Memory B cell (primary cell): ENCODE measurements around the gene CREBBP.

Experiments used
- ATAC-seq: fragments of 150-1000 bp; cut with Tn5 transposase; 2 replicates; pipeline ENCODE4 v1.10.0; 2021; ENCODE audit warnings: low read depth, mild to moderate bottlenecking, moderate library complexity
- DNase-seq, 2 donors: peaks; one replicate each; pipeline ENCODE4 v3.0.0; 2022; ENCODE audit warnings: low spot score in 2 of 2
- H3K27ac Mint-ChIP-seq: one replicate; pipeline ENCODE4 v1.8.0; 2022; ENCODE audit warnings: mild to moderate bottlenecking, moderate library complexity, mixed read lengths
- H3K27me3 Mint-ChIP-seq: one replicate; pipeline ENCODE4 v1.8.0; 2022; ENCODE audit warnings: mixed read lengths
- H3K36me3 Mint-ChIP-seq: one replicate; pipeline ENCODE4 v1.8.0; 2022; ENCODE audit warnings: mild to moderate bottlenecking, mixed read lengths
- H3K4me1 Mint-ChIP-seq: one replicate; pipeline ENCODE4 v1.8.0; 2022; ENCODE audit warnings: mixed read lengths
- H3K4me3 Mint-ChIP-seq: one replicate; pipeline ENCODE4 v1.8.0; 2022; ENCODE audit warnings: mild to moderate bottlenecking, moderate library complexity, mixed read lengths
- H3K9me3 Mint-ChIP-seq: one replicate; pipeline ENCODE4 v1.8.0; 2022; ENCODE audit warnings: mixed read lengths

Gene CREBBP

GRCh38 chr16:3832668-3833067 lies 47.8 kb downstream of the CREBBP start:
- H3K36me3 Mint-ChIP-seq, result peaks cover 30% of the 10 kb centered on the region
- no peak overlapping the region for H3K27ac Mint-ChIP-seq
- ATAC-seq, result no peak
- H3K4me3 Mint-ChIP-seq, result no peak overlapping the region
- no peak for DNase-seq
- peaks cover 6% of the 10 kb centered on the region for H3K9me3 Mint-ChIP-seq
- no peaks in the 10 kb centered on the region for H3K27me3 Mint-ChIP-seq
- H3K4me1 Mint-ChIP-seq, result peaks cover 21% of the 10 kb centered on the region

GRCh38 chr16:3830625-3831254 lies 49.8 kb downstream of the CREBBP start:
- Mint-ChIP-seq H3K4me1 (peaks cover 25% of the 10 kb centered on the region), H3K27ac (no peak overlapping the region), H3K36me3 (peaks cover 29% of the 10 kb centered on the region), H3K9me3 (peaks cover 6% of the 10 kb centered on the region), H3K27me3 (no peaks in the 10 kb centered on the region), H3K4me3 (no peak overlapping the region)
- DNase-seq (no peak), ATAC-seq (no peak)

- Mint-ChIP-seq H3K27me3 (no peaks in the 10 kb centered on the region), H3K27ac (peak overlapping the region; percentile 5), H3K4me3 (no peak overlapping the region), H3K9me3 (peaks cover 6% of the 10 kb centered on the region), H3K4me1 (peaks cover 25% of the 10 kb centered on the region), H3K36me3 (peaks cover 29% of the 10 kb centered on the region)
- ATAC-seq (no peak), DNase-seq (no peak)
Observed at GRCh38 chr16:3829631-3830536, 50.6 kb downstream of the CREBBP start.

GRCh38 chr16:3825940-3826339 lies 54.6 kb downstream of the CREBBP start:
- Mint-ChIP-seq H3K9me3 (no peaks in the 10 kb centered on the region), H3K27me3 (no peaks in the 10 kb centered on the region), H3K36me3 (peaks cover 9% of the 10 kb centered on the region), H3K4me3 (no peak overlapping the region), H3K4me1 (peaks cover 42% of the 10 kb centered on the region), H3K27ac (no peak overlapping the region)
- no peak for ATAC-seq
- DNase-seq, result no peak

GRCh38 chr16:3825103-3825502 lies 55.4 kb downstream of the CREBBP start:
- no peaks in the 10 kb centered on the region for H3K27me3 Mint-ChIP-seq
- no peaks in the 10 kb centered on the region for H3K9me3 Mint-ChIP-seq
- DNase-seq (no peak), ATAC-seq (no peak)
- no peak overlapping the region for H3K4me3 Mint-ChIP-seq
- peaks cover 9% of the 10 kb centered on the region for H3K36me3 Mint-ChIP-seq
- H3K27ac Mint-ChIP-seq, result no peak overlapping the region
- peaks cover 46% of the 10 kb centered on the region for H3K4me1 Mint-ChIP-seq

- DNase-seq, result no peak
- Mint-ChIP-seq H3K4me1 (peaks cover 48% of the 10 kb centered on the region), H3K36me3 (peaks cover 6% of the 10 kb centered on the region), H3K9me3 (no peaks in the 10 kb centered on the region), H3K4me3 (no peak overlapping the region), H3K27me3 (no peaks in the 10 kb centered on the region), H3K27ac (peak overlapping the region; percentile 86)
- ATAC-seq, result no peak
Observed at GRCh38 chr16:3824121-3824795, 56.3 kb downstream of the CREBBP start.

- ATAC-seq (peak; percentile 50), DNase-seq (no peak)
- peak overlapping the region; percentile 41 for H3K4me3 Mint-ChIP-seq
- H3K9me3 Mint-ChIP-seq, result no peaks in the 10 kb centered on the region
- H3K4me1 Mint-ChIP-seq, result peaks cover 55% of the 10 kb centered on the region
- H3K27ac Mint-ChIP-seq, result peak overlapping the region; percentile 86
- H3K36me3 Mint-ChIP-seq, result peaks cover 6% of the 10 kb centered on the region
- H3K27me3 Mint-ChIP-seq, result no peaks in the 10 kb centered on the region
Observed at GRCh38 chr16:3823427-3823826, 57.1 kb downstream of the CREBBP start.

GRCh38 chr16:3822366-3823045 lies 58.0 kb downstream of the CREBBP start:
- H3K4me3 Mint-ChIP-seq, result peak overlapping the region; percentile 47

GRCh38 chr16:3821184-3821583 lies 59.3 kb downstream of the CREBBP start:
- H3K4me3 Mint-ChIP-seq, result no peak overlapping the region
- H3K36me3 Mint-ChIP-seq, result peaks cover 3% of the 10 kb centered on the region
- peaks cover 71% of the 10 kb centered on the region for H3K4me1 Mint-ChIP-seq
- no peak overlapping the region for H3K27ac Mint-ChIP-seq
- H3K27me3 Mint-ChIP-seq, result no peaks in the 10 kb centered on the region
- no peak for DNase-seq
- no peaks in the 10 kb centered on the region for H3K9me3 Mint-ChIP-seq
- ATAC-seq, result no peak

More at GRCh38 chr16:3822366-3823045, 58.0 kb downstream of the CREBBP start:
- H3K9me3 Mint-ChIP-seq, result no peaks in the 10 kb centered on the region
- peak overlapping the region; percentile 86 for H3K27ac Mint-ChIP-seq
- no peaks in the 10 kb centered on the region for H3K27me3 Mint-ChIP-seq
- ATAC-seq (no peak), DNase-seq (no peak)
- H3K4me1 Mint-ChIP-seq, result peaks cover 63% of the 10 kb centered on the region
- peaks cover 6% of the 10 kb centered on the region for H3K36me3 Mint-ChIP-seq

GRCh38 chr16:3819746-3820724 lies 60.5 kb downstream of the CREBBP start:
- DNase-seq, result no peak
- peaks cover 3% of the 10 kb centered on the region for H3K36me3 Mint-ChIP-seq
- H3K4me3 Mint-ChIP-seq, result no peak overlapping the region
- H3K4me1 Mint-ChIP-seq, result peaks cover 75% of the 10 kb centered on the region
- no peaks in the 10 kb centered on the region for H3K9me3 Mint-ChIP-seq
- peak overlapping the region; percentile 95 for H3K27ac Mint-ChIP-seq
- no peak for ATAC-seq
- H3K27me3 Mint-ChIP-seq, result no peaks in the 10 kb centered on the region

- peaks cover 3% of the 10 kb centered on the region for H3K36me3 Mint-ChIP-seq
- DNase-seq (no peak), ATAC-seq (no peak)
- H3K9me3 Mint-ChIP-seq, result no peaks in the 10 kb centered on the region
- peaks cover 68% of the 10 kb centered on the region for H3K4me1 Mint-ChIP-seq
- H3K4me3 Mint-ChIP-seq, result peak overlapping the region; percentile 66
- peak overlapping the region; percentile 95 for H3K27ac Mint-ChIP-seq
- no peaks in the 10 kb centered on the region for H3K27me3 Mint-ChIP-seq
Observed at GRCh38 chr16:3819175-3819527, 61.4 kb downstream of the CREBBP start.

GRCh38 chr16:3816326-3816725 lies 64.2 kb downstream of the CREBBP start:
- no peak overlapping the region for H3K4me3 Mint-ChIP-seq
- peak overlapping the region; percentile 95 for H3K27ac Mint-ChIP-seq
- H3K36me3 Mint-ChIP-seq, result peaks cover 1% of the 10 kb centered on the region
- peaks cover 63% of the 10 kb centered on the region for H3K4me1 Mint-ChIP-seq
- no peaks in the 10 kb centered on the region for H3K27me3 Mint-ChIP-seq
- ATAC-seq (no peak), DNase-seq (no peak)
- no peaks in the 10 kb centered on the region for H3K9me3 Mint-ChIP-seq

GRCh38 chr16:3814755-3815154 lies 65.8 kb downstream of the CREBBP start:
- H3K4me1 Mint-ChIP-seq, result peaks cover 63% of the 10 kb centered on the region
- no peak for ATAC-seq

More at GRCh38 chr16:3814755-3815154, 65.8 kb downstream of the CREBBP start:
- no peaks in the 10 kb centered on the region for H3K27me3 Mint-ChIP-seq
- no peak overlapping the region for H3K4me3 Mint-ChIP-seq
- H3K36me3 Mint-ChIP-seq, result peaks cover 4% of the 10 kb centered on the region
- H3K9me3 Mint-ChIP-seq, result no peaks in the 10 kb centered on the region
- no peak overlapping the region for H3K27ac Mint-ChIP-seq
- no peak for DNase-seq
